Gastrocnemius medialis (tissue), 4 donors: ENCODE measurements around the gene IQCE.

ENCODE experiments used
- POLR2A ChIP-seq, 2 donors: fragments of 450-650 bp; IDR thresholded peaks; one replicate each; pipeline ENCODE4 v1.6.1; 2017; ENCODE audit warnings: antibody characterized with exemption in 2 of 2, mild to moderate bottlenecking in 2 of 2, moderate library complexity in 2 of 2
- TF ChIP-seq, protein P1 (sequence below), 5 experiments: fragments of 450-650 bp in 3 of 5; fragments of 200-600 bp in 2 of 5; sonication (generic) in 2 of 5; IDR thresholded peaks in 4 of 5; conservative IDR thresholded peaks in 1 of 5; 1 replicate in 4 of 5; 2 replicates in 1 of 5; pipeline ENCODE4 v1.5.1; 2016 to 2019; ENCODE audit warnings: antibody characterized with exemption in 5 of 5, mild to moderate bottlenecking in 3 of 5, moderate library complexity in 3 of 5

DNA sequence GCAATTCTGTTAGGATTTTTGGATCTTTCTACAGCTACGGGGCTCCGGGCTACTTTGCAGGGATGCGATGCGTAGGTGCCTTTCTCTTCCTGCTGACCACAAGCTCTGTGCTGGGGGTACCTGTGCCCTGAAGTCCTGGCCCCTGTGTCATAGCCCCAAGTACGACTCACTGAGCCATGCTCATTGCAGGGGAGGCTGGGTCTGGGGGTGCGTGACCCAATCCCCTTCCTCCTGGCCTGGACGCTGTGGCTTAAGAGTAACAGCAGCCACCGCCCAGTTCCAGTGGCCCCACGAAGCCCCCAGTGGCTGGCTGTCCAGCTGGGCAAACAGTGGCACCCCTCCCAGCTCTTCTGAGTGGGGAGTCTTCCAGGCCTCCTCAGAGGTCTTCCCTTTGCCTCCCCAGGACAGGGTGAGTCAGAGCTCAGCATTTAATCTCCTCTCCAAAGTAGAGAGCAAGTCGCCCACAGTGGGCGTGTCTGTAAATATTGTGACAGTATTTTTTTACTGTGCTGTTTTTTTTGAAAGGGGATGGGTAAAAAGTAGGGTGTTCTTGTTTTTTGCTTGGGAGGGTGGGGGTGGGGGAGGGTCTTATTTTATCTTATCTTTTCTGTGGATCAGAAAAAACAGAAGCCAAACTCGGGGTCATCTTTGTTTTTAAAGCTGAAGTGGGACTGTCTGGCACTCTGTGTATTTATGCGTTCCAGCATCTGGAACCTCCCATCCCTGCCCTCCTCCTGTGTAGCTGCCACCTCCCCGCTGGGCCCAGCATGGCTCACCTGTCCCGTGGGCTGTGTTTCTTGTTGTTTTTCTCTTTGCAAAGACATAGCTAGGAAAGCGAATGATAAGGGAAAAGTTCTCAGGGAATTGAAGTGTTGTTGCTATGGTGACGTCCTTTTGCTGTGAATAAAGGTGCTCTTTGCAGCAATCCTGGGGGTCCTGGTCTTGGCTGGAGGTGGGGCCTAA is 31.0 kb upstream of the IQCE start:
- TF ChIP-seq, protein P1, sequence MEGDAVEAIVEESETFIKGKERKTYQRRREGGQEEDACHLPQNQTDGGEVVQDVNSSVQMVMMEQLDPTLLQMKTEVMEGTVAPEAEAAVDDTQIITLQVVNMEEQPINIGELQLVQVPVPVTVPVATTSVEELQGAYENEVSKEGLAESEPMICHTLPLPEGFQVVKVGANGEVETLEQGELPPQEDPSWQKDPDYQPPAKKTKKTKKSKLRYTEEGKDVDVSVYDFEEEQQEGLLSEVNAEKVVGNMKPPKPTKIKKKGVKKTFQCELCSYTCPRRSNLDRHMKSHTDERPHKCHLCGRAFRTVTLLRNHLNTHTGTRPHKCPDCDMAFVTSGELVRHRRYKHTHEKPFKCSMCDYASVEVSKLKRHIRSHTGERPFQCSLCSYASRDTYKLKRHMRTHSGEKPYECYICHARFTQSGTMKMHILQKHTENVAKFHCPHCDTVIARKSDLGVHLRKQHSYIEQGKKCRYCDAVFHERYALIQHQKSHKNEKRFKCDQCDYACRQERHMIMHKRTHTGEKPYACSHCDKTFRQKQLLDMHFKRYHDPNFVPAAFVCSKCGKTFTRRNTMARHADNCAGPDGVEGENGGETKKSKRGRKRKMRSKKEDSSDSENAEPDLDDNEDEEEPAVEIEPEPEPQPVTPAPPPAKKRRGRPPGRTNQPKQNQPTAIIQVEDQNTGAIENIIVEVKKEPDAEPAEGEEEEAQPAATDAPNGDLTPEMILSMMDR (IDR thresholded peaks at IDR 0.05 in 4 of 5, conservative IDR thresholded peaks at IDR 0.05 in 1 of 5) = no peak
- TF ChIP-seq POLR2A (IDR thresholded peaks at IDR 0.05) = no peak
